Measurements from ENCODE around the gene GDA. TPM values are rescaled to one million over a fixed set of nuclear protein-coding genes. Genes with fewer than 3 reads are reported as not detected.

Gene GDA
- total RNA-seq = 100 to 1,000 TPM in 3 of 4 donors, 10 to 100 TPM in 1; 14.0 to 291 (median 273) TPM

DNA sequence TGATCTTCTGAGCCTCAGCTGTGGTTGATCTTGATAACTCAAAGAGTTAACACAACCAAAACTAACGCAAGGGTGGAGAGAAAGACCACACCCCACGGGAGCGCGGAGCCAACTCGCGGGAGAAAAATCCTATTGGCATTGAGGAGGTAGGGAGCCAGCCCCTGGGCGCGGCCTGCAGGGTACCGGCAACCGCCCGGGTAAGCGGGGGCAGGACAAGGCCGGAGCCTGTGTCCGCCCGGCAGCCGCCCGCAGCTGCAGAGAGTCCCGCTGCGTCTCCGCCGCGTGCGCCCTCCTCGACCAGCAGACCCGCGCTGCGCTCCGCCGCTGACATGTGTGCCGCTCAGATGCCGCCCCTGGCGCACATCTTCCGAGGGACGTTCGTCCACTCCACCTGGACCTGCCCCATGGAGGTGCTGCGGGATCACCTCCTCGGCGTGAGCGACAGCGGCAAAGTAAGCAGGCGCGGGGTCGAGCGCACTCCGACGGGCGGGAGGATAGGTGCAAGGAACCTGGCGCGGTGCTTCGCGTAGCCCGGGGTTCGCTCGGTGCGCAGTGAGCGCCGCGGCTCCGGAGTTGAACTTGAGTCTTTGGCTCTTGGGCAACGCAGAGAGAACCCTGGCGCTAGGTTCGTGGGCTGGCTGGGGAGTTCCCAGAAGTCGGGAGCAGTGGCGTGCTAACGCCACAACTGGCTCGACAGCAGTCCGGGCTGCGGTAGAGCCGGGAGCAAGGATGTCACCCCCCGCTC, at the start of gene GDA:
Gene GDA, plus strand, starts transcription at position 210 of the 745 bp plus-strand sequence. Its CDS starts 120 bp downstream, at position 330.
- peak in 2 of 3 donors; percentile 82 to 86 for DNase-seq

DNA sequence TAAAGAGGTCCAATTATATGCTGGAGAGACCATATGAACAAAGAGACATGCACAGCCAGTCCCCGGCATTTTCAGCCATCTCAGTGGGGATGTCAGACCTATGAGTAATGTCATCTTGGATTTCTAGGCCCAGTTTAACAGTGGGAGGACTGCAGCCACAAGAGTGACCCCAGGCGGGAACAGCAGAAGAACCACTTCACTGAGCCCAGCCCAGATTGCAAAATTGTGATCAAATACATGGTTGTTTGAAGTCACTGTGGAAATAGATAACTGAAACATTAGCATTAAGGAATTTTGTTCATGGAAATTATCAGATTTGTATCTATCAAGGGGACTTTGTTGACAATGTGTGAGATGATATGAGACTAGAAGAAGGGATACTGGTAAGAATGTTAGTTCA, 46.7 kb upstream of the GDA start:
- Histone ChIP-seq H3K9me3 (no peaks in the 10 kb centered on the region), H3K27me3 (no peaks in the 10 kb centered on the region), H3K4me1 (no peaks in the 10 kb centered on the region), H3K36me3 (no peaks in the 10 kb centered on the region), H3K27ac (no peak overlapping the region), H3K4me3 (no peak overlapping the region)
- TF ChIP-seq POLR2A (IDR thresholded peaks at IDR 0.05) = no peak
- no peak for TF ChIP-seq CTCF (IDR thresholded peaks at IDR 0.05)
- DNase-seq = no peak

More for the DNA sequence above, at the start of gene GDA:
- peaks cover 0 to 5% (median 0%) of the 10 kb centered on the region in 4 donors for H3K4me1 ChIP-seq
- TF ChIP-seq POLR2A (IDR thresholded peaks at IDR 0.05) (peak; percentile 74 to 76), CTCF (IDR thresholded peaks at IDR 0.05) (no peak)
- H3K36me3 ChIP-seq = no peaks in the 10 kb centered on the region
- peak within 1 kb of the TSS in 3 of 4 donors; percentile 38 to 87 (median 67) for H3K4me3 ChIP-seq
- peak within 1 kb of the TSS in 3 of 4 donors; percentile 77 to 95 (median 92) for H3K27ac ChIP-seq
- H3K9me3 ChIP-seq = peaks cover 0 to 3% (median 0%) of the 10 kb centered on the region in 4 donors
- H3K27me3 ChIP-seq = no peaks in the 10 kb centered on the region

GRCh38 chr9:72113056-72113455, 36.2 kb upstream of the GDA start:
- Histone ChIP-seq H3K27me3 (no peaks in the 10 kb centered on the region), H3K27ac (no peak overlapping the region), H3K4me1 (no peaks in the 10 kb centered on the region), H3K36me3 (no peaks in the 10 kb centered on the region), H3K4me3 (no peak overlapping the region), H3K9me3 (no peaks in the 10 kb centered on the region)
- no peak for TF ChIP-seq CTCF (IDR thresholded peaks at IDR 0.05)
- no peak for TF ChIP-seq POLR2A (IDR thresholded peaks at IDR 0.05)
- no peak for DNase-seq

DNA sequence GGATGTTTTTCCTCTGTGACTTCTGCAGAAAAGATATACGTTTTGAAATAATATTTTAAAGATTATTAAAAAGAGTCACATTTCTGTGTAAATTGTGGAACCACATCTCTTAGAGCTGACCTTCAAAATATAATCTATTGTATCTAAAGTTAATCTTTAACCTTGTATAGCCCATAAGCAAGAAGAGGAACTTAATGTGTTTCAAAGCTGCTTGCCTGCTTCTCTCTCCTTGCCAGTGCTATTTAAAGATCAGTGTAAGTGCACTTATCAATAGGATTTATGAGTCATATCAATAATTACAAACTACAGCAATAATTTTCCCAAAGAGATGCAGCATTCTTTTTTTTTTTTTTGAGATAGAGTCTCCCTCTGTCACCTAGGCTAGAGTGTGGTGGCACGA, 29.4 kb upstream of the GDA start:
- no peak for DNase-seq
- H3K4me1 ChIP-seq = peaks cover 0 to 10% (median 0%) of the 10 kb centered on the region in 4 donors
- no peaks in the 10 kb centered on the region for H3K9me3 ChIP-seq
- no peaks in the 10 kb centered on the region for H3K36me3 ChIP-seq
- no peak overlapping the region for H3K4me3 ChIP-seq
- TF ChIP-seq POLR2A (IDR thresholded peaks at IDR 0.05) = no peak
- TF ChIP-seq CTCF (IDR thresholded peaks at IDR 0.05) = no peak
- H3K27ac ChIP-seq = peak overlapping the region in 2 of 4 donors; percentile 72 to 73
- H3K27me3 ChIP-seq = no peaks in the 10 kb centered on the region

DNA sequence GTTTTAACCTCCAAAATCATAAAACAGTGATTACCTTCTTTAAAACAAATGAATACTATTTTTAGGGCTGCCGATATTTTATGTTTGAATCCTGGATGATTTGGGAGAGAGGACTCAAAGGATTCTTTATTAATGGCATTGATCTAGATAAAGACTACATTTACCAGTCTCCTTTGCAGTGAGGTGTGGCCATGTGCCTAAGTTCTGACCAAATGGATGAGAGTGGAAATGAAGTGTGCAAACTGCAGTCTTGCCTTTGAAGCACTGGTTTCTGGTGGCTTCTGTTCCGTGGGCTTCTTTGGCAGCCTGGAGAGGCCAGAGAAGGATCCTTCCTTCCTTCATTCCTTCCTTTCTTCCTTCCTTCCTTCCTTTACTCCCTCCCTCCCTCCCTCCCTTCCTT, 24.3 kb upstream of the GDA start:
- Histone ChIP-seq H3K27me3 (no peaks in the 10 kb centered on the region), H3K27ac (no peak overlapping the region), H3K4me3 (no peak overlapping the region), H3K4me1 (peaks cover 0 to 15% (median 5%) of the 10 kb centered on the region in 4 donors), H3K9me3 (no peaks in the 10 kb centered on the region), H3K36me3 (no peaks in the 10 kb centered on the region)
- no peak for DNase-seq
- TF ChIP-seq CTCF (IDR thresholded peaks at IDR 0.05) (no peak), POLR2A (IDR thresholded peaks at IDR 0.05) (no peak)

All from Peyer's patch (tissue), 4 donors.